HG03354 (cell line): ENCODE measurements around the gene TCEA2.

Experiments used
- ATAC-seq: cut with Tn5 transposase; IDR thresholded peaks from one replicate; pipeline ENCODE4 v1.9.1; 2021; ENCODE audit warnings: mild to moderate bottlenecking; ENCODE audit not compliant: unreplicated experiment, poor library complexity, severe bottlenecking

TCEA2 gene

DNA sequence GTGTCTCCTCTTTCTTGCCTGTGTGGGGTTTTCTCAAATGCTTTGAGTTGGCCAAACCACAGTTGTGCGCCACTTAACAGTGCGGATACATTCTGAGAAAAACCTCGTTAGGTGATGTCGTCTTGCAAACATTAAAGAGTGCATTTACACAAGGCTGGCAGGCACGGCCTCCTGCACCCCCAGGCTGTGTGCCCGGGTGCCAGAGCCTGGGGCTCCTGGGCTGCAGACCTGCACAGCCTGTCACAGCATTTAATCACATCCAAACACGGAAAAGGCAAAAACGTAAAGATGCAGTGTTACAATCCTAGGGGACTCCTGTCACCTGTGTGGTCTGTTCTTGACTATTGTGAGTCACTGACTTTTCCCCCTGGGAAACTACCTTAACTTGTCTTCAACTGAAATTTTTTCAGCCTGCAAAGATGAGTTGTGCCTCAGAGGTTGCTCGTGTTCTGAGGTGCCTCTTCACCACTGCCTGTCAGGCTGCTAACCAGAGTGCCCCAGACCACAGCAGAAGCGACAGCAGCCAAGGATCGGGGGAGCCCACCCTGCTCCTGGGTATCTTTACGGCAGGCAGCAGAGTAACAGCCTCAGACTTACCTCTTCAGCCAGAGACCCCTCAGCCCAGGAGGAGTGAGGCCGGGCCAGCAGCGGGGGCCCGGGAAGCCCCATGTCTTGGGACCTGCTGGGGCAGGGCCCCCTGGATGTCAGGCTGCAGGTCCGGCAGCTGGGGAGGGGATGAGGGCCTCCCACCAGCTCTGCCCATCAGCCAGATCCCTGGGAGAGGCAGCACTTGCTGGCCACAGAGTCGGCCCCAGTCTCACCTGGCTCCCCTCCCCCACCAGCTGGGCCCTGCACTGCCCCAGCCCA, 27.7 kb upstream of the TCEA2 start:
- no peak for ATAC-seq

DNA sequence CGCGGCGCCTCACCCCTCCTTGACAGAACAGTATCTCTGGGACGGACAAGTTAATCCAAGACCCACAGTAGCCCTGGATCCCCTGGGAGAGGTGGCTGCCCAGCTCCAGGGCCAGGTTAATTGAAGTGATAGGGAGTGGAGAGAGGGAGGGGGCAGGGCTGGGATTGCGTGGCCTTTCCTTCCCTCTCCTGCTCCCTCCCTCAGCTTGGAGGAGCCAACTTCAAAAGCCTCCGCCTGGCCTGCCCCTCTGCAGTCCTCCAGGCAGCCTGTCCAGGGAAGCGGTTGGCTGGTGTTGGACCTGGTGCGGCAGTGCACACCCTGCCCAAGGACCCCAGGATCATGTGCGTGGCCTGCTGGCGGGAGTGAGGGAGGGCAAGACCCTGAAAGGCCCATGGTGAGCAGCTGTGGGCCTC, 27.1 kb upstream of the TCEA2 start, which contains the start of gene C20orf204:
TSS of gene C20orf204 (plus strand) at position 250 of the 413 bp plus-strand sequence. CDS start at position 392, 142 bp downstream.
- no peak for ATAC-seq

DNA sequence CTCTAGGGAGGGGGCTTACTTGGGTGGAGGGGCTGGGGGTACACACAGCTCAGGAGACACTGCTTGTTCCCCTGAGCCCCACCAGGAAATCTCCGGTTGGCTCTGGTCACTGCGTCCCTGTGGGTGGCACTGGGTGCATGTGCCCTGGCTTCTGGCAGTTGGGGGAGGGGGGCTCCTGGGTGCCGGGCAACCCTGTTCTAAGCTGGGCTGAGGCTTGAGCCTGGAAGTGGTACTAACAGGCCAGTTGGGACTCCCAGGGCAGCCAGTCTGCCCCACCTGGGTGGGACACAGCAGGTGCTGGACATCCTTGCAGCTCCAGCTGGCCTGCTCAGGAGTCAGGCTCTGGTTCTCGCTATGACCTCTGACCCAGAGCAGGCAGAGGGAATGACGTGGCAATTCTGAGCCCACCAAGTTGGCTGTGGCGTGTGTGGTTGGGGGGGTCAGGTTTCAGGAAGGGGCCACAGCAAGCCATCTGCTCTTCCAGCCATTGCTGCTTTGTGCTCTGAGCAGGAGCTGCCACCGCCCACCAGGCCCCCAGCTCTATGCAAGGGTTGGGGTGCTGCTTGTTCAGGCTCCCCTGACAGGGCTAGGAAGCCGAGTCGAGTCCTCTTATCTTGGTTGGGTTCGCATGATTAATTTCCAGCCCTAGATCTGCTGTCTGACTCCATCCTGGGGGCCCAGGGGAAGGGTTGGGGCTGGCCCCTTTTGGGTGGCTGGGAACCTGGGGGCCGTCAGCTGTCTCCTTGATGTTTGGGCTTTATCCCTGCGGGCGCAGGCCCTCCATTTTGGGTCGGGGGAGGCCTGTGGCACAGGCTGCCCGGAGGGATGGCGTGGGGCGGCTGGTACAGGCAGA, 26.4 kb upstream of the TCEA2 start:
- ATAC-seq, result no peak

DNA sequence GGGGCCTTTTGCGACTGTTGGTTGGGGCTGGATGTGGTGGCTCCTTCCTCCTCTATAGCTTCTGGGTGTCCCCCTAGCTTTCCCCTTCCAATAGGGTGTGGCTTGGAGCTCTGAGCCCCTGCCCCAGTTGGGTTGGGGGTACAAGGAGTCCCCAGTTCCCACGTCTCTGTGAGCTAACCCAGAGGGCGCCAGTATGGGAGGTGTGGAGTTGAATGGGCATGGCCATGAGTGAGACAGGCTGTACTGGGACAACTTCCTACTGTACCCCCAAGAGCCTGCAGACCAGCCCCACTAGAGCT, 25.9 kb upstream of the TCEA2 start:
- ATAC-seq, result no peak

DNA sequence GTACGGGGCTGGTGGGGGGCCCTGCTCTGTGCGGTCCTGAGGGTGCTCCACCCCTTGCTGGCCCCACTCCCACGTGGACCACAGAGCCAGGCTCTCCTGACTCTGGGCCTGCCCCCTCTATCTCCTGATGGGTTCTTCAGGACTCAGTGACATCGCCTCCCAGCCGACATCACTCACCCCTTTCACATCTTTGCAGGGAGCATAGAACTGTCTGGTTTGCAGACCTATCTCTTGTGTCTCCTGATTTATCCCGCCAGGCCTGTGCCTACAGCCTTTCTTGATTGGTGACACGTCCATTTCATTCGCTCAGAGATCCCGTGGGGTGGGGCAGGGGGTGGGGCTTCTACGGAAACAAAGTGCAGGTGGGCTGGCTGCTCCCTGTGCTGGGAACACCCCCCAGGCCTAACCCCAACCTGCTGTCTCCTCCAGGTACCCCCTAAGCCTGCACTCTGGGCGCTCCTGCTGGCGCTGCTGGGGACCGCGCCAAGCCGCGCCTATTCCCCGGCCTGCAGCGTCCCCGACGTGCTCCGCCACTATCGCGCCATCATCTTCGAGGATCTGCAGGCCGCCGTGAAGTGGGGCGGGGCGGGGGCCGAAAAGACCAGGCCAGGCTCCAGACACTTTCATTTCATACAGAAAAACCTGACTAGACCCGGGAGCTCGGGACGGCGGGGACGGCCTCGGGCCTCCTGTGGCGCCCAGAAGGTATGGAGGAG, 25.3 kb upstream of the TCEA2 start:
- ATAC-seq, result no peak

DNA sequence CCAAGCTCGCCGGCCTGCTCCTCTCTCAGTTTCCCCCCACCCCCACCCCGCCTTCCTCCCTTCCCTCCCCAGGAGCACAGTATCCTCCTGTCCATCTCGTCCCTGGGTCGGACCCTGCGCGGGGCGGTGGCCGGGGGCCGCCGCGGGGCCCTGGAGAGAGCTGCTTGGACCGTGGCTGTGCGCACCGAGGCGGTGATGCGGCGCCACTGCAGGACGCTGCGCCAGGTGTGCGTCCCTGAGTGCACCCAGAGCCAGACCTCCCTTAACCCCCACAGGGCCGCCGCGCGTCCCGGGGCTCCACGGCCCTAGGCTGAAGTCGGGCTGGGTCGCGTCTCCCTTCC, 24.8 kb upstream of the TCEA2 start:
- ATAC-seq, result no peak

DNA sequence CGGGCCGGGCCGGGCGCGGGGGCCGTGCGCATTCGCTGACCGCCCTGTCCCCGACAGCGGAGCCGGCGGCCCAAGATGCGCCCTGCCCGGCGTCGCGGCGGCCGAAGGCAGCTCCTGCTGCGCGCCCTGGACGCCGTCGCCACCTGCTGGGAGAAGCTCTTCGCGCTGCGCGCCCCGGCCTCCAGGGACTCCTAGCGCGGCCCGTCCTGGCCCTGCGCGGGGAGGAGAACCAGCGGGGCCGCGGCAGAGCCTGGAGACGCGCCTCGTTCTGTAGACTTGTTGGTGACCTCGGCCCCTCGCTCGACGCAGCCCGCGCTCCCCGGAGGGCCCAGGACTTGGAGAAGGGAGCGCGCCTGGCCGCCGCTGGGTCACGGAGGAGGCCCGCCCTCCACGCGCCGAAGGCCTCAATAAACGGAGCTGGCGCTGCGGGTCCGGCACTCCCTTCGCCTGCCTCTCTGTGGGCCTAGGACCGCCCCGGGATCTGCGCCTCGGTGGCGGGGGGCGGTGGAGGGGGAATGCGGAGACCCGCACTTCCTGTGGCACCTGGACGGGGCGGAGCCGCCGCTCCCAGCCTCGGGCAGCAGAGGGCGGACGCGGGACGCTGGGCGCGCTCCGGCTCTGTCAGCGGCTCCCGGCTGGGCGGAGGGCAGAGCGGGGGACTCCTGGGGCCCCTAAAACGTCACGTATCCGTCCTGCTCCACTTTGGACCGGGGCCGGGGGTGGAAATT, 24.3 kb upstream of the TCEA2 start:
- no peak for ATAC-seq

DNA sequence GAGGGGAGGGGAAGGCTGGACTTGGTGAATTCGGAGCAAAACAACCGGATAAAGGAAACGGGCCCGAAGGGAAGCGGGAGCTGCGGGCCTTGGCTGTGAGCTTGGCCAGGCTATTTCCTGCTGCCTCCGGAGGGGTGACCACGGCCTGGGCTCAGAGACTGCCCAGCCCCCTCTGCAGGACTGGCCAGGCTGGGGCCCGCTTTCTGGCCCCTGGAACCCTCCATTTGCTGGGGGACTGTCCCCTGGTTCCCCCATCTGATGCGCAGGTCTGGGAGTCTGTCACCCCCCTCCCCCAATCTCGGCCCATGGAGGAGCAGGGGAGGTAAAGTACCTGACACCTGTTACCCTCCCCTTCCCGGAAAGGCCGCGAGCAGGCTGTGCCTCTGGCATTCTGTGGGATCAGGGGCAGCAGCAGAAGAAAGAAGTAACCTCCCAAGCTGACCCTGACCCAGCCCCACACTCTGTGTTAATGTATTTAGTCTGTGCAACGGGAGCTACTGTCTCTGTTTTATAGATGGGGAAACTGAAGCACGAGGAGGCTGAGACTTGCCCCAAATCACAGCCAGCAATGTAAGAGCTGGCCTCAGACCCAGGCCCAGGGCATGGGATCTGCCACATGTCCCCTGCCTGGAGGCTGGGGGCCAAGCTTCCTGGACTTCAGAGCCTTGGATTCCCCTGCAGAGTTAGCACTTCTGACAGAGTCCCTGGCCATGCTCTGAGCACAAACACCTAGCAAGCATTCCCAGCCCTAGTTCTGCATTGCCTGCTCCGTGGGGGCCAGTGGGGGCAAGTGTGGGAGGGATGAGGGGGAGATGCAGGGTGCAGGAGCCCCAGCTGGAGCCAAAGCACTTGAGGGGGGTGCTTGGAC, 23.5 kb upstream of the TCEA2 start:
- ATAC-seq, result no peak

DNA sequence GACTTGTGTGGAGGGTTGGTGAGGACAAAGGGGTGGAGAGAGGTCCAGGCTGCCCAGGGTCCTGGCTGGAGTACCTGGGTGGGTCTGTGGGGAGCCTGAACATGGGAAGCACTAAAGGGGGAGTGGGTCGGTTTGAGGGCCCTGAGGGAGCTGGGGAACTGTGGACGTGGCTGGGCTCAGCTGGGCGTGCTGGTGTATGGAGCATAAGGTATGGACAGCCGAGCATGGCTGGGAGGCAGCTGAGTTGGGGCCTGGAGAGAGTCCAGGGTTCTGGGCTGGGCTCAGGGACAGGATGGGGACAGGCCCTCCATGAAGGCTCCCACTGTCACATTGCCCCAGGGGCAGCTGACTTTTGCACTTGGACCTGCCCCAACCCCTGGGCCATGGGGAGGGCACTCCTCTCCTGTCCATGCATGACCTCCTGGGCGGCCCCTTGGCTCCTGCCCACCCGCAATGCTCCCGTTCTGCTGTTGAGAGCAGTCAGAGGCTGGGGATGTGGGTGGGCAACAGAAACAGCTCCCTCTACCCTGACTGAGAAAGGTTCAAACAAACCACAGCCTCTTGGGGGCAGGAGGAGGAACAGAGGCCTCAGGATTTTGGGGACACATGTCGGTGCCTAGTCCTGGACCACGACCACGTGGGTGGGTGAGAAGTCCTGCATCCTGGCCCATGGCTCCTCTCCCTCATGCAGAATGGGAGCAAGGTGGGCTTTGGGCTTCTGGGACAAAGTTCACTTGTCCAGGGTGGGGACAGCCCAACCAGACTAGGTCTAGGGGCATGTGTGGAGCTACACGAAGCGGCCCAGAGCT, 22.6 kb upstream of the TCEA2 start:
- ATAC-seq, result no peak

DNA sequence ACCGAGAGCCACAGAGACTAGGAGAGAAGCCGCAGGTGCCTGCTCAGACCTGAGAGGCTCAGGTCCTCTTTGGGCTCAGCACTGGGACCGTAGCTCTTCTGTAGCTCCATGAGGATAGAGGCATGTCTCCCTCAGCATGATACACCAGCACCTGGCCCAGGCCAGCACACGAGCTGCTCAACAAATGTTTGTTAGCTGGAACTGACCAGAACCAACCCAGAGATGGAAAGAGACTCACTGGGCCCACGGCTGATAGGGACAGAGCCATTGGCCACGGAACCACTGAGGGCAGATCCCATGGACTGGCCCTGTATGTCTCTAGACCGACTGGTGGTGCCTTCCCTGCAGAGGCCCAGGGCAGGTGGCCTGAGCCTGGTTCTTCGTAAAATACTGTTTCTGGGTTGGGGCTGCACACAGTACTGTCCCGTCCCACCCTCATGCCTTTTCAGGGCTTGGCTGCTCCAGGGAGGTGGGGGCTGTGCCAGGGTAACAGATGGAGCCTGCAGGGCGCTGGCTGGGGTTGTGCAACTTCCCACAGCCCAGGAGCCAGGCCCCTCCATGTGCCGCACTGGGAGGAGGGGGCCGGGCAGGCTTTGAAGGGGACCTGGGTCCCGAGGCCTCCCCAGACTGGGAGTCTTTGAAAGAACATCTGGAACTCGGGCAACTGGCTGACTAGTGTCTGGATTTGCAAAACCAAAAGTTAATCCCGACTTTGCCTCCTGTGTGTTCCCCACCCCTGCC, 21.8 kb upstream of the TCEA2 start:
- ATAC-seq, result no peak

DNA sequence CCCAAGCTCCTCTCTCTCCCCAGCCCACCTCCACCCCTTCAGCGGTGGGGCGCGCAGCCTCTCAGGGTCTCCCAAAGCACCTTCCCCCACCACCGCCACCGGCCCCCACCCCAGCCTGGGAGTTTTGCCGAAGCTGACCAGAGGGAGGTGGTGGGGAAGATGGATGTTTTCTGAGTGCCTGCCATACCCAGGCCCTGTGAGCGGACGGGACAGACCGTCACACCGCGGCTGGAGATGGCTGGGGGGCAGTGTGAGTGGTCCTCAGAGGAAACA, 21.3 kb upstream of the TCEA2 start:
- ATAC-seq, result no peak

DNA sequence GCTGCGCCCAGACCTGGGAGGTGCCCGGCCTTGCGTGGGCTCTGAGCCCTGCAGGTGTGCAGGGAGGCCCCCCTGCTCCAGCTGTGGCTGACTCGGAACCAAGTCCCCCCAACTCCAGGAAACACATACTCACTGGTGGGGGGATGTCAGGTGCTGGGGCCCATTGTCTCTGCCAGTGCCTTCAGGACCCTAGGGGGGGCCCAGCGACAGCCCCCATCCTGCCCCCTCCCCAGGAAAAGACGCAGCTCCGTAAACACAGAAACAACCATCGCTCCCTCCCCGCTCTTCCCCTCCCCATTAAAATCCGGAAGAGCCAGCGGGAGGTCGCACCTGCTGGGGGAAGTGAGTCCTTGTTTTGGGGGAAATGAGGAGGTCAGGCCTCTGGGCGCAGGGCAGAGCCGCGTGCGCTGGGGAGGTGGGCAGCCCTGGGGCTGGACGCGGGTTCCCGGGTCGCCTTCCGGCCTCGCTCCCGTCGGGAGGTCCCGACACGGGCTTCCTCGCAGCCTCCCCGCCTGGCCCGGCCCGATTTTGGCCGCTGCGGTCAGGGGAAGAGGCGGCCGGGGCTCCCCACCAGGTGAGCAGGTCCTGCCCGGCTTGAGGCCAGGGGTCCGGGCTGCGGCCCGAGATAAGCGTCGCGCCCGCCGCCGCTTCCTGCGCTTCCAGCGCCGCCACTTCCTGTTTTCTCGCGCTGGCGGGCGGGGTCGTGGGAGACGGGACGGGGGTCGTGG, 20.8 kb upstream of the TCEA2 start:
- no peak for ATAC-seq

DNA sequence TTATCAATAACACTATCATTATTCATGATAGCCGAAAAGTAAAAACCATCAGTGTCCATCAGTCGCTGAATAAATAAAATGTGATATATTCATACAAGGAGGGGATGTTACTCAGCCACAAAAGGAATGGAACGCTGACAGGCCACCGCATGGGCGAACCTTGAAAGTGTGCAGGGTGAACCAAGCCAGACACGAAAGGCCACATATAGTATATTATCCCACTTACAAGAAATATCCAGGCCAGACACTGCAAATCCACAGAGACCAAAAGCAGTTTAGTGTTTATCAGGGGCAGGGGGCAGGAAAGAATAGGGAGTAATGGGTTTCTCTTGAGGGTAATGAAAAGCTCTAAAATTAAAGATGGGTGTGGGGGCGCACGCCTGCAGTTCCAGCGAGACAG, 19.2 kb upstream of the TCEA2 start:
- no peak for ATAC-seq

DNA sequence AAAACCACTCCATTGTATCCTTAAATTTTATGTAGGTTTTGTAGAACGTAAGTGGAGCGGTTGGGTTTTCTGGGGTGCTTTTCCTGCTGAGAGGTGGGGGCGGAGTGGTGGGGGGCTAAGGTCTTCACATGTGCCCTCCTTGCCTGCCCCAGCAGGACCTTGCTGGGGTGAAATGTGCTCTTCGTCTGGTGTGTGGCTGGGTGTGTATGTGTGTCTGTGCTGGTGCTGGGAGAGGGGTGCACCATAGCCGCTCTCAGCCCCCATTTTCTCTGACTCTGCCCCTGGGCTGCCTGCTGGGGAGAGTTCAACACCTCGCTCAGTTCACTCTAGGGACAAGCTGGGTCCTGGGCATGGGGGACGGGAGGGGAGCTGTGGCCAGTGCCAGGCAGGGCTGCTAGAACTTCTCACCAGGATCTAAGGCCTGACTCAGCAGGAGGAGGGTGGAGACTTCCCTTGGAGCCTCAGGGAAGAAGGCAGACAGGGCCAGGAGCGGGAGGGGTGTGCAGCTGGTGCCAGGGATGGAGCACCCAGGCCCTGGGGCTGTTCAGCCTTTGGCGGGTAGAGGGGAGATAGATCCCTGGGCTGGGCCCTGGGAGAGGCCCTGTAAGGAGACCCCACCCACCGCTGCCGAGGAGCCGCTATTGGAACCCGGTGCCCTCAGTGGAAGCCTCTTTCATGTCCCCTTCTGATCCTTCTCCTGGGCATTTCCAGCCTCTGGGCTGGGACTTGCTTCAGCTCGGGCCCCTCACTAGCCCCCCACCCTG, 18.3 kb upstream of the TCEA2 start:
- ATAC-seq, result no peak

DNA sequence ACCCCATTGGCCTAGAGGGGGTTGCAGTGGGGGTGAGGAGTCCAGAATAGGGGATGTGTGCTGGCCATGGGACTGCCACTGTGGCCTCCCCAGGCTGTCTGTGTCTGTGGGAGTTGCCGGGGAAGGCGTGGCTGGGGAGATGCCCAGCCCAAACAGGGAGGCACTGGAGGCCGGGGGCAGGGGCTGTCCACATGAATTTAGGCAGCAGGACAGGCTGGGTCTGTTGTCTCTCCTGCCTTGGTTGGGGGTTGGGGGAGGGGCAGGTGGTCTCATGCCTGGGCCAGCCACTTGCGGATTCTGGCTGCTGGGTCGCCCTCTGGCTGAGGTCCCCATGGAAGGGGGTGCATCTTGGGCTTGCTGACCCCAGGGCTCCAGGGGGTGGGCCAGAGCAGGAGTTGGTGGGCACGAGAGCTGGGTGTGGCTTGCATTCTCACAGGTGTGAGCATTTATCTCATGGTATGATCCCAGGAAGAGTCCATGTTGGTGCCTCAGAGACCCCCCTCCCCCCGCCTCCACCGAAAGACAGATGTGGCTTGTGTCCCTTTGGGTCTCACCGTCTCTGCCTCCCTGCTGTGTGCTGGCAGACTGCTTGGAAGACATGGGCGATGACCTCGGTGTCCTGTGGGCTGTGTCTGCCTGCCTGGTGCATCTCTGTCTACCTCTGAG, 17.5 kb upstream of the TCEA2 start:
- ATAC-seq, result no peak

DNA sequence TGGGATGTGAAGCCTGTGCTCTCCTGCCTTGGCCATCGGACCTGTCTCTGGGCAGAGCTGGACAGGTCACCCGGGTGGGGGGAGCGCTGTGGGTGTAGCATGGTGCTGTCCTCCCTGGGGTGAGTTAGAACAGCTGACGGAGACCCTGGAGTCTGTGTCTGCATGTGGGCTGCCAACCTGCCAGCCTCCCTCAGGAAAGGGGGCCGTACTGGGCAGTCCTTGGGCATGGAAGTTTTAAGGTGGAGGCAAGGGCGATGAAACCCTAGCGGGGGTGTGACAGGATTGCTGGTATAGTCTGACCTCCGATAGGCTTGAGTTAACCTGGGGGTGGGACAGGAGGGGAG, 16.0 kb upstream of the TCEA2 start:
- ATAC-seq, result no peak
